H1 (cell line): ENCODE data around the gene MOB2. TPM values are rescaled to one million over a fixed set of nuclear protein-coding genes. Genes with fewer than 3 reads are reported as not detected.

ENCODE experiments used
- CTCF ChIA-PET: fragments of 300-600 bp; sonication (Branson Sonifier 250); formaldehyde crosslinking; loops from one replicate; lab custom pipeline; 2021; ENCODE audit not compliant: partially characterized antibody; lab: Charles Lee
- POLR2A ChIA-PET: fragments of 300-600 bp; sonication (Branson Sonifier 250); formaldehyde crosslinking; loops from one replicate; lab custom pipeline; 2021; ENCODE audit warnings: inconsistent platforms; ENCODE audit not compliant: partially characterized antibody; lab: Charles Lee
- DNase-seq, 2 experiments: peaks; one replicate each; pipeline versions ENCODE4 v3.0.0 to v3.0.0-alpha.2; 2010 to 2022; ENCODE audit warnings: low spot score in 2 of 2, low read depth in 1 of 2, mixed read lengths in 1 of 2
- FAIRE-seq: peaks from 2 replicates; lab custom pipeline; 2011; peaks lifted over from hg19 to GRCh38; lab: Jason Lieb, UNC
- H2AFZ ChIP-seq: 2 replicates; pipeline ENCODE4 v1.8.1; 2012; ENCODE audit warnings: low read length, inconsistent platforms
- H2AK5ac ChIP-seq: 2 replicates; pipeline ENCODE4 v1.6.1; 2013; ENCODE audit warnings: low read depth, low read length
- H2BK120ac ChIP-seq: replicated peaks from 2 replicates; pipeline ENCODE3; 2013; ENCODE audit warnings: low read depth, low read length, inconsistent platforms
- H2BK12ac ChIP-seq: 2 replicates; pipeline ENCODE4 v1.6.1; 2013; ENCODE audit warnings: low read depth, low read length
- H2BK15ac ChIP-seq: 2 replicates; pipeline ENCODE4 v1.6.1; 2013; ENCODE audit warnings: low read length
- H2BK20ac ChIP-seq: 2 replicates; pipeline ENCODE4 v1.6.1; 2013; ENCODE audit warnings: low read length
- H2BK5ac ChIP-seq: 2 replicates; pipeline ENCODE4 v1.6.1; 2013; ENCODE audit warnings: low read depth, low read length
- H3K14ac ChIP-seq: 2 replicates; pipeline ENCODE4 v1.6.1; 2013; ENCODE audit warnings: inconsistent platforms; ENCODE audit not compliant: insufficient read length
- H3K18ac ChIP-seq: 2 replicates; pipeline ENCODE4 v1.6.1; 2013; ENCODE audit warnings: low read length; ENCODE audit errors: extremely low read depth
- H3K23ac ChIP-seq: 2 replicates; pipeline ENCODE4 v1.6.1; 2013; ENCODE audit warnings: inconsistent platforms; ENCODE audit not compliant: insufficient read length
- H3K23me2 ChIP-seq: 2 replicates; pipeline ENCODE4 v1.6.1; 2013; ENCODE audit warnings: low read depth, low read length
- H3K27ac ChIP-seq: 2 replicates; pipeline ENCODE4 v1.6.1; 2011; ENCODE audit warnings: low read depth, low read length, inconsistent platforms
- H3K27me3 ChIP-seq, 4 experiments: replicated peaks in 1 of 4; 1 replicate in 1 of 4; 2 replicates in 3 of 4; pipeline versions ENCODE4 v1.6.1 to v1.8.1; 2011 to 2013; ENCODE audit warnings: low read length in 3 of 4, mild to moderate bottlenecking in 3 of 4, inconsistent platforms in 2 of 4, mixed read lengths in 2 of 4, moderate library complexity in 1 of 4; ENCODE audit not compliant: control insufficient read depth in 3 of 4, insufficient read depth in 3 of 4; ENCODE audit errors: extremely low read depth in 1 of 4
- H3K36me3 ChIP-seq, 4 experiments: 2 replicates each; pipeline versions ENCODE4 v1.6.1 to v1.8.1; 2011 to 2013; ENCODE audit warnings: mild to moderate bottlenecking in 4 of 4, low read length in 3 of 4, moderate library complexity in 2 of 4, control low read depth in 1 of 4, inconsistent platforms in 1 of 4; ENCODE audit not compliant: insufficient read depth in 4 of 4, control insufficient read depth in 2 of 4
- H3K4ac ChIP-seq: replicated peaks from 2 replicates; pipeline ENCODE3; 2013; ENCODE audit warnings: low read length, low read depth, mixed read lengths, inconsistent platforms; ENCODE audit not compliant: insufficient read length
- H3K4me1 ChIP-seq, 4 experiments: replicated peaks in 1 of 4; 1 replicate in 1 of 4; 2 replicates in 3 of 4; pipeline versions ENCODE4 v1.6.1 to v1.8.1; 2011 to 2013; ENCODE audit warnings: low read length in 3 of 4, inconsistent platforms in 2 of 4, mixed read lengths in 1 of 4; ENCODE audit not compliant: insufficient read depth in 4 of 4, control insufficient read depth in 3 of 4
- H3K4me2 ChIP-seq, 2 experiments: 2 replicates each; pipeline versions ENCODE4 v1.6.1 to v1.8.1; 2011 to 2013; ENCODE audit warnings: low read depth in 2 of 2, low read length in 2 of 2, control low read depth in 1 of 2, inconsistent platforms in 1 of 2, mild to moderate bottlenecking in 1 of 2; ENCODE audit not compliant: insufficient read depth in 1 of 2
- H3K4me3 ChIP-seq, 4 experiments: fragments of 200-600, 300-600 bp in 1 of 4; sonication (generic), shearing (Covaris generic), sonication (Bioruptor Twin) in 1 of 4; 2 replicates each; pipeline versions ENCODE4 v1.5.1 to v1.8.1; 2011 to 2016; ENCODE audit warnings: low read length in 4 of 4, low read depth in 3 of 4, control low read depth in 2 of 4, inconsistent platforms in 2 of 4, mild to moderate bottlenecking in 2 of 4, mixed read lengths in 1 of 4, moderate library complexity in 1 of 4; ENCODE audit not compliant: insufficient read depth in 2 of 4; ENCODE audit errors: extremely low read depth in 1 of 4
- H3K56ac ChIP-seq: replicated peaks from 2 replicates; pipeline ENCODE3; 2013; ENCODE audit warnings: low read depth, mild to moderate bottlenecking, mixed read lengths, low read length, inconsistent platforms; ENCODE audit not compliant: insufficient read length
- H3K79me1 ChIP-seq: 2 replicates; pipeline ENCODE4 v1.6.1; 2013; ENCODE audit warnings: low read depth, low read length, control low read depth
- H3K79me2 ChIP-seq, 2 experiments: 2 replicates each; pipeline versions ENCODE4 v1.6.1 to v1.8.1; 2012 to 2013; ENCODE audit warnings: low read length in 2 of 2, mild to moderate bottlenecking in 2 of 2, inconsistent platforms in 1 of 2; ENCODE audit not compliant: insufficient read depth in 2 of 2, control insufficient read depth in 1 of 2
- H3K9ac ChIP-seq, 4 experiments: replicated peaks in 1 of 4; 1 replicate in 1 of 4; 2 replicates in 3 of 4; pipeline versions ENCODE4 v1.6.1 to v1.8.1; 2011 to 2013; ENCODE audit warnings: low read depth in 3 of 4, low read length in 3 of 4, control low read depth in 2 of 4, mild to moderate bottlenecking in 2 of 4, moderate library complexity in 2 of 4, inconsistent platforms in 1 of 4; ENCODE audit errors: extremely low read depth in 1 of 4
- H3K9me3 ChIP-seq, 2 experiments: 2 replicates each; pipeline versions ENCODE4 v1.6.1 to v1.8.1; 2012 to 2013; ENCODE audit warnings: mild to moderate bottlenecking in 2 of 2, moderate library complexity in 2 of 2, control low read depth in 1 of 2, inconsistent platforms in 1 of 2, low read depth in 1 of 2, low read length in 1 of 2, mixed read lengths in 1 of 2; ENCODE audit not compliant: insufficient read depth in 2 of 2
- H4K20me1 ChIP-seq, 2 experiments: replicated peaks in 1 of 2; 2 replicates each; pipeline versions ENCODE3 to v1.8.1; 2011 to 2013; ENCODE audit warnings: inconsistent platforms in 2 of 2, low read length in 2 of 2, mild to moderate bottlenecking in 1 of 2; ENCODE audit not compliant: insufficient read depth in 2 of 2, control insufficient read depth in 1 of 2
- H4K5ac ChIP-seq: 2 replicates; pipeline ENCODE4 v1.6.1; 2013; ENCODE audit warnings: low read length, low read depth, mixed read lengths, inconsistent platforms; ENCODE audit not compliant: insufficient read length
- H4K8ac ChIP-seq: 2 replicates; pipeline ENCODE4 v1.8.0; 2013; ENCODE audit warnings: mild to moderate bottlenecking, moderate library complexity, low read length, inconsistent platforms; ENCODE audit not compliant: insufficient read depth; ENCODE audit errors: extremely low read depth
- H4K91ac ChIP-seq: replicated peaks from 2 replicates; pipeline ENCODE3; 2013; ENCODE audit warnings: low read length, mixed read lengths, inconsistent platforms; ENCODE audit not compliant: insufficient read length
- ASH2L ChIP-seq: fragments of 200-600, 300-600 bp; sonication (generic); IDR thresholded peaks from one replicate; pipeline ENCODE4 v1.7.1; 2017; ENCODE audit warnings: low read length
- EGR1 ChIP-seq: IDR thresholded peaks from 2 replicates; pipeline ENCODE4 v1.6.1; 2011; ENCODE audit warnings: low read depth, low read length, borderline replicate concordance
- RFX5 ChIP-seq: IDR thresholded peaks from 2 replicates; pipeline ENCODE4 v1.6.1; 2011; ENCODE audit warnings: low read depth, low read length, improper control_type of control experiment, borderline replicate concordance
- SP1 ChIP-seq: IDR thresholded peaks from 2 replicates; pipeline ENCODE4 v1.6.1; 2011; ENCODE audit warnings: low read depth, low read length
- TCF12 ChIP-seq: IDR thresholded peaks from 2 replicates; pipeline ENCODE4 v1.6.1; 2011; ENCODE audit warnings: low read depth, mild to moderate bottlenecking, low read length
- WGBS, 2 experiments: shearing (Covaris generic) in 1 of 2; methylation state at CpG; one replicate each; pipeline versions ENCODE4 v1.1.6 to v1.1.7; 2013 to 2015; ENCODE audit warnings: low lambda C conversion rate in 2 of 2, mixed read lengths in 2 of 2, inconsistent platforms in 1 of 2, low coverage in 1 of 2, missing lambda C conversion rate in 1 of 2; ENCODE audit not compliant: insufficient replicate concordance in 2 of 2, insufficient coverage in 1 of 2, insufficient read length in 1 of 2; ENCODE audit errors: extremely low coverage in 1 of 2, missing lambda C conversion rate in 1 of 2; 5-methylcytosine and 5-hydroxymethylcytosine counted together
- polyA plus RNA-seq, 7 experiments: library from polyadenylated mRNA; depleted of rRNA in 3 of 7; stranded (reverse) in 5 of 7; unstranded in 2 of 7; fragments of >200 nt in 5 of 7; fragments of 200-250 nt in 2 of 7; gene quantifications; 1 replicate in 5 of 7; 2 replicates in 1 of 7; 4 replicates in 1 of 7; pipeline versions ENCODE4 v1.2.1 to v1.2.3, GENCODE V29; 2011 to 2013; ENCODE audit warnings: missing spikeins in 2 of 7, mixed read lengths in 2 of 7
- total RNA-seq: library from RNA; stranded (reverse); fragmentation: NEBNext Ultra II Directional; extraction: Animal tissue kit (Norgen Biotek cat#: 25700); gene quantifications from 2 replicates; pipeline ENCODE4 v1.2.1, GENCODE V29; 2021

The MOB2 gene
- total and polyA plus RNA-seq, 2 of the 8 experiments (the other 6 are each of a cell fraction or from before 2014, with no cell fraction given): 18.6 to 28.2 TPM

- Histone ChIP-seq H3K79me1 (peaks cover 5% of the 10 kb centered on the region; the same call in 1 of the 2 replicates), H4K91ac (no peak overlapping the region), H4K8ac (peak overlapping the region; percentile 68; the same call in 1 of the 2 replicates), H3K27me3 (no peaks in the 10 kb centered on the region), H3K18ac (no peak overlapping the region), H3K27ac (no peak overlapping the region), H4K5ac (no peak overlapping the region), H3K23me2 (no peaks in the 10 kb centered on the region), H2BK5ac (no peak overlapping the region), H3K9ac (no peak overlapping the region), H3K4me3 (no peak overlapping the region), H3K4me1 (no peaks in the 10 kb centered on the region), H4K20me1 (peaks cover 0 to 9% of the 10 kb centered on the region in 2 experiments), H3K56ac (no peak overlapping the region), H3K4me2 (no peak overlapping the region), H3K9me3 (no peaks in the 10 kb centered on the region), H3K14ac (no peak overlapping the region), H2BK20ac (no peak overlapping the region), H2BK15ac (no peak overlapping the region), H3K36me3 (peaks cover 0 to 19% (median 3%) of the 10 kb centered on the region in 4 experiments; a peak in 4 of 8 replicates), H2BK120ac (no peak overlapping the region), H3K79me2 (no peaks in the 10 kb centered on the region), H3K23ac (no peak overlapping the region), H3K4ac (no peak overlapping the region), H2AK5ac (no peak overlapping the region), H2BK12ac (no peak overlapping the region), H2AFZ (no peak overlapping the region)
- DNase-seq: no peak
- no peak for FAIRE-seq
- POLR2A ChIA-PET: no interaction called here
- CTCF ChIA-PET: interaction anchor here (1.1 kb wide), 1 partner anchor 31 kb away, joined by 3 read pairs; no protein-coding TSS in a partner anchor
- WGBS, 2 experiments: 88% methylated on average over 17 of the region's 29 CpGs; no CpG with 5 or more reads in 1 of the 2 experiments
- TF ChIP-seq ASH2L (no peak), TCF12 (no peak), EGR1 (no peak), RFX5 (no peak), SP1 (no peak)
Measured at GRCh38 chr11:1450344-1450875, 36.2 kb downstream of the MOB2 start.
